HG02884 (cell line): ENCODE measurements around the gene ITGA11.
"Not testable (repeated sequence)": the region's sequence is repeated elsewhere in the genome, so short reads cannot be mapped to it uniquely, and the experiment has no call there.

Experiments
- ATAC-seq: cut with Tn5 transposase; IDR thresholded peaks from one replicate; pipeline ENCODE4 v1.9.1; 2021; ENCODE audit warnings: mild to moderate bottlenecking, moderate library complexity; ENCODE audit not compliant: unreplicated experiment

The ITGA11 gene

GRCh38 chr15:68399096-68400065 lies 32.6 kb downstream of the ITGA11 start:
- no peak for ATAC-seq

DNA sequence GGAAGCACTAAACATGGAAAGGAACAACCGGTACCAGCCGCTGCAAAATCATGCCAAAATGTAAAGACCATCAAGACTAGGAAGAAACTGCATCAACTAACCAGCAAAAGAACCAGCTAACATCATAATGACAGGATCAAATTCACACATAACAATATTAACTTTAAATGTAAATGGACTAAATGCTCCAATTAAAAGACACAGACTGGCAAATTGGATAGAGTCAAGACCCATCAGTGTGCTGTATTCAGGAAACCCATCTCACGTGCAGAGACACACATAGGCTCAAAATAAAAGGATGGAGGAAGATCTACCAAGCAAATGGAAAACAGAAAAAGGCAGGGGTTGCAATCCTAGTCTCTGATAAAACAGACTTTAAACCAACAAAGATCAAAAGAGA lies 34.0 kb downstream of the ITGA11 start:
- not testable (repeated sequence) for ATAC-seq

DNA sequence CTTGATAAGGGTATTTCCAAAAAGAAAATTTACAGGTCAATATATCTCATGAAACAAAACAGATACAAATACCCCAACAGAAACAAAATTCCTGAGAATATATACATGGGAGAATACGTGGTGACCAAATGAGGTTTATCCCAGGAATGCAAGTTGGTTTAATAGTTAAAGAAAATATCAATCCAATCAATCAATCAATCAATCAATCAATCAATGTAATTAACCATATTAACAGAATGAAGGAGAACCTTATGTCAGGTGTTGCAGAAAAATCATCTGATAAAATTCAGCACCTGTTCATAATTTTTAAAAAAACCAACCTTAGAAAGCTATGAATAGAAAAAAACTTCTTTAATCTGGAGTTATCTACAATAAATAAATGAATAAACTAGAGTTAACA lies 35.9 kb downstream of the ITGA11 start:
- ATAC-seq = no peak

DNA sequence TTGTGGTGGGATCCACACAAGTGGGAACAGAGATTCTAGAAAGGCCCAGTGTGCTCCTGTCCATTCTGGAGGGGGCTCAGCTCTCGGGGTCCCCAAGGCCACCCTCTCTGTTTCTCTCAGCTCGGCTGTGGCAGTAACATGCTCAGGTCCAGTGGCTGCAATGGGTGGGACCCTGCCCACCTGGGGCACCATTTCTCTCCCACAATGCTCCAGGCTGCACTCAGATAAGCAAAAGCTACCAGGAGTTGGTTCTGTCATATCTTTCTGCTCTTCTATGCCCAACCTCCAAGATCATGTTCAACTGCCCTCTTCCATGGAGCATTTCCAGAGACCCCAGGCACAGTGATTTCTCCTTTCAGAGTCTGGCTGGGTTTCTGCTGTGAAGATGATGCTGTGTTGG lies 40.8 kb downstream of the ITGA11 start:
- ATAC-seq = no peak

DNA sequence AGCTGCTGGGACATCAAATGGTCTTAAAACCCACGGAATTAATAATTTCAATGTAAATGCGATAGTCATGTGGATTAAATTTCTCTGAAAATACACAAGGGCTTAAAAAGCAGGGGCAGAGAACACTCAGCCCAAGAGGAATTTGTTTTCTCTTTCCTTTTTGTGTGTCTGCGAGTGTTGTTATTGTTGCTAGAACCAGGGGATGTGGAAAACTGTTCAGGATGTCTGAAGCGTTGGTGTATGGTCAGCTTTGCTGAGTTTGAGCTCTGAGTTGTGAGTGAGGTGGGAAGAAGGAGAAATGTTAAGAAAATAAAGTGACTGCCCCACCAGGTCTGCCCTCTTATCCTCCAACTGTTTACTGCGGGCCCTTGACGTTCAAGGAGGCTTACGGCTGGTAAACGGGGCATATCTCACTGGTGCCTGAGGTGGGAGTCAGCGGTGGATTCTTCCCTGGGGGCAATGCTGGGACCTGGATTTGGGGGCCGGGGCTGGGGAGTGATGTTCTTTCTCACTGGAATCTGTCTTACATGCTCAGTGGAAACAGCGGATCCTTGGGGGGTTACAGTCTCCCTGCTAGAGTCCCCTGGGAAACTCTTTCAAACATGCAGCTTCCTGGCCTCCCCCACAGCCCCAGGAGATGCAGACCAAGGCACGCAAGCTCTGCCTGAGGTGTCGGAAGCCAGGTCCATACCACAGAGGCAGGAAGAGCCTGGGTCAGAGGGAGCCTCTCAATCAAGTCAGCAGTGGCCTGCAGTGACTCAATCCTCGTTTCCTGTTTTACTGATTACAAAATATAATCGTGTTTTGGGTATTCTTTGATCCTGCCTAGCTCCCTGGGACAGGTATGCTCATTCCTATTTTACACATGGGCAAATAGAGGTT lies 41.8 kb downstream of the ITGA11 start:
- no peak for ATAC-seq

GRCh38 chr15:68389041-68389930 lies 42.7 kb downstream of the ITGA11 start:
- no peak for ATAC-seq

DNA sequence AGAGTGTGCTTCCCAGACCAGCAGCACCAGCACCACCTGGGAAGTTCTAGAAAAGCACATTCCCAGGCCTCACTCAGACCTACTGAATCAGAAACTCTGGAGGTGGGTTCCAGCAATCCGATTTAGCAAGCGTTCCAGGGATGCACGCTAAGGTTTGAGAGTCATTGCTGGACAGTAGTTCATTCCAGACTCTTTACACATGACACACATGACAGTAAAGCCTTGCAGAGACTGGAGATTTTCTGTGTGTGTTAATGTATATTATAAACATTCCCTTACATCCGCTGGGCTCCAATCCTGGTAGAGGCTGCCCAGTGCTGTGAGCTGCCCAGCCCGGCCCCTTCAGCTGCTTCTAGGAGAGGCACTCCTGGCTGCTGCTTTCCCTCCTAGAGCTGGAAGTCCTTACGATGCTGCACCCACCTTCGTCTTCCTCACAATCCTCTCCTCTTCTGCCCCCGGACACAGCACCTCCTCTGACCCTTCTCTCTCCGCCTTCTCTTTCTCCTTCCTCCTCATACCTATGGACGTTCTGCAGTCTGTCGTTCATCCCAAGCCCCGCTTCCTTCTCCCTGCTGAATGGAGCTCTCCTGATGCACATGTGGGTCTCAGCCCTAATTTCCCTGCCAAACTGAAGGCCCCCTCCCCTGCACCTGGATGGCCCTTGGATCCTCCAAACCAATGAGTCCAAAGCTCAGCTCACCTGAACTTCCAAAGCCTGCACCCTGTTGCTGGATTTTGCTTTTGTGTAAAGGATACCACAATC lies 44.4 kb downstream of the ITGA11 start:
- ATAC-seq = no peak

DNA sequence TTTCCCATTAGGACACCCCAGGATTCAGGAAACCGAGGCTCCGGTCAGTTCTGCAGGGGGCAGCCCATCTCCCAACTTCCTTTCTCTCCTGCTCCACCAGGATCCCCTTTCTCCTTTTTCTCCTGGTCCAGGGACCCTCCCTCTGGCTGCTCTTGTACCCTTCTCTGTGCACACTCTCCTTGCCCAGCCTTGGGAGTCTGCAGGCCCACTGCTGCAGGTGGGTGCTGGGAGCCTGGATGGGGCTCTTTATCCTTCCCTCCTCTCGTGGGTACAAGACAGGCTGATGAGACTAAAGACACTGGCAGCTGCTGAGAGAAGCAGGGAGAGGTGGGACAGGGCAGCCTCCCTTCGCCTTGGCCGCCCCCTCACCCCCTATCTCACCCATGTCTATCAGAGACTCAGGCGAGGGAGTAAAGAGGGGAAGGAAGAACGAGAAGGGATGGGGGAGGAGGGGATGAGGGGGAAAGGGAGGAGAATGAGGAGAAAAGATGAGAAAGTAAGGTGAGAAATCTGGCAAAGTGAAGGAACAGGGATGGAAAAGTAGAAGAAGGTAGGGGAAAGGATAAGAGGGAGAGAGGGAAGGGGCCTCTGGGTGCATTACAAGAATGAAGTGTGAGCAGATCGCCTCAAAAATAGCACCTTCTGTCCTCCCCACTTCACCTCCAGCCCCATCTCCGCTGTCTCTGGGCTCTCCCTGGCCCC lies 45.2 kb downstream of the ITGA11 start:
- no peak for ATAC-seq

DNA sequence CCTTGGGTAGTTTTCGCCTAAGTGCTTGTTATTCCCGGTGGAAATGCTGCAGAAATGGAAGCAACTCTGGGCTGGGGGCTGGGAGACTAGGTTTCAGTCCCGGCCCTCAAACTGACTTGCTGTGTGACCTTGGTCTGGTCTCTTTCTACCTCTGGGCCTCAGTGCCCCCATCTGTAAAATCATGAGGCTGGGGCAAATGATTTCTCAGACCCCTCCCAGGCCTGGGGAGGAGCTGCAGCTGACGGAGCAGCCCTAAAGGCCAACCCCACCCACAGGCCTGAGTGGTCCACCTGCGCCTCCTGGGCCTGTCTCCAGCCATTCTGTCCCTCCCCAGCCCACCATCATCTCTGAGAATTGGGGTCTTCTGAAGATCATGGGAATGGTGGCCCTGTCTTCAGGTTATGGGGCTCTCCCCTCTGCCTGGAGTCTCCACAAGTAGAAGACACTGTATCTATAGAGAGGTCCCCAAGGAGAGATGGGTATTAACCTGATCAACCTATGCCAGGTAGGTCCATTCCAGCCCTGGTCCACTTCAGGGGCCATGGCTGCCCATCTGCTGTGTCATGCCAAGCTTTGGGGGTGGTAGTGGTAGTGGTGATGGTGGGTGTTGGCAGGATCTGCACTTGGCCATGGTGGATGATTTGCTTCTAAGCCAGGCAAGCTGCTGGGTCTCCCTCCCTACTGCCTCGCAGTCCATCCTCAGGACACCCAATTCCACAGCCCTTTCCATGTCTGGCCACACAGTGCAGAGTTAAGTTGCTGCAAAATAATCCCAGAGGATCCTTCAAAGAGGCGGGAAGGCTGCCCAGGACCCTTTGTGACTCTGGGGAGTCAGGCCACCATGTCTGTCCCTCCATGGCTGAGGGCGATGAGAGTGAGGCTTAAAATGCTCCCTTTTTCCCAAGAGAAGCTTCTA lies 46.0 kb downstream of the ITGA11 start:
- no peak for ATAC-seq

- ATAC-seq = no peak
Measured at GRCh38 chr15:68385240-68385561, 46.8 kb downstream of the ITGA11 start.

- ATAC-seq = no peak
Measured at GRCh38 chr15:68384451-68385239, 47.3 kb downstream of the ITGA11 start.

DNA sequence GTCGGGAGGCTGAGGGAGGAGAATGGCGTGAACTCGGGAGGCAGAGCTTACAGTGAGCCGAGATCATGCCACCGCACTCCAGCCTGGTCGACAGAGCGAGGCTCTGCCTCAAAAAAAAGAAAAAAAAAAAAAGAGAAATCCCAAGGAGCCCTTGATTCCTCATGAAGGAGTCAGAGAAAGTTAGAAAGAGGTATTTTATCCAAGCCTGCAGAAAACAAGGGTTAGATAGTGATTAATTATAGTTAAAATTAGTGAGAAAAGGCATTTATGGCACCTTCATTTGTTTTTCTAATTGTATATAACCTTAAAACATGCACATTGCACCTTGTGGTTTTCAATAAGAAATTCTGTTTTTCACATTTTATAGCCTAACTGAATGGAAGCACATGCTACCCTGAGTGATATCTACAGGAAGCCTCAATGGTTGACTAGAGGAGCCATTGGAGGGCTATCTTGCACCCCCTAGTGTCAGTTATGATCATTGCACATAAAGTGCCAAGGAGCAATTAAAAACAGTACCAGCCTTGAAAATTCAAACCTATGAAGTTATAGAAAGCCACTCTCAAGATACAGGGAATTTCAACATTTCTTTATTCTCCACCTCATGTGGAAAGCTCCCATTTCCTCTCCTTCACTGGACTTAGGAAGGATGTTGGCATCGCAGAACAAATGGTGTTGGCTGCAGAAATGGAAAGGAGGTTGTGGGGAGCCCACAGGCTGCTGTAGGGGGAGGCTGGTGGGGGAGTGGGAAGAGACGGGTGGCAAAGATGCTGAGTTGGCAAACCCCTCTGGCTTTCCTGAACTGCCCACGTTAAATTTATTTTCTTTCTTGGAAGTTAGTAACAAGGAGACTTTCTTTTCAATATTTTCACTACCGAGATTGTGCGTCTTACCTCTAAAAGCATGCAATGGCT lies 48.5 kb downstream of the ITGA11 start:
- no peak for ATAC-seq

- ATAC-seq = no peak
Measured at GRCh38 chr15:68382286-68383007, 49.5 kb downstream of the ITGA11 start.

GRCh38 chr15:68380456-68380855 lies 51.5 kb downstream of the ITGA11 start:
- no peak for ATAC-seq

GRCh38 chr15:68379759-68380290 lies 52.1 kb downstream of the ITGA11 start:
- no peak for ATAC-seq
